Measurements from ENCODE around the gene NXPE3.

Gene NXPE3

GRCh38 chr3:101828691-101829436 is 49.9 kb downstream of the NXPE3 start:
- Histone ChIP-seq H3K27ac (ENCODE audit: low read depth, low read length) (peak overlapping the region; percentile 89), H3K36me3 (ENCODE audit: insufficient read depth, low read length) (peaks cover 9% of the 10 kb centered on the region; the same call in 1 of the 2 replicates), H3K79me2 (ENCODE audit: control insufficient read depth, insufficient read depth, low read length, unreplicated experiment) (peaks cover 28% of the 10 kb centered on the region), H2AFZ (ENCODE audit: low read length, unreplicated experiment) (no peak overlapping the region), H3K27me3 (ENCODE audit: insufficient read depth, low read length) (no peaks in the 10 kb centered on the region), H3K4me1 (ENCODE audit: control insufficient read depth, insufficient read depth, low read length, unreplicated experiment) (peaks cover 47% of the 10 kb centered on the region), H3K4me3 (ENCODE audit: low read depth, low read length) (peak overlapping the region; percentile 80)

- Histone ChIP-seq H3K79me2 (ENCODE audit: control insufficient read depth, insufficient read depth, low read length, unreplicated experiment) (peaks cover 29% of the 10 kb centered on the region), H3K36me3 (ENCODE audit: insufficient read depth, low read length) (peaks cover 9% of the 10 kb centered on the region; the same call in 1 of the 2 replicates), H2AFZ (ENCODE audit: low read length, unreplicated experiment) (no peak overlapping the region), H3K27ac (ENCODE audit: low read depth, low read length) (peak overlapping the region; percentile 89; the same call in 1 of the 2 replicates), H3K4me1 (ENCODE audit: control insufficient read depth, insufficient read depth, low read length, unreplicated experiment) (peaks cover 42% of the 10 kb centered on the region), H3K27me3 (ENCODE audit: insufficient read depth, low read length) (no peaks in the 10 kb centered on the region), H3K4me3 (ENCODE audit: low read depth, low read length) (peak overlapping the region; percentile 80)
Measured at GRCh38 chr3:101829437-101829830, 50.4 kb downstream of the NXPE3 start.

- Histone ChIP-seq H3K4me3 (ENCODE audit: low read depth, low read length) (peak overlapping the region; percentile 80; the same call in 1 of the 2 replicates), H3K36me3 (ENCODE audit: insufficient read depth, low read length) (peaks cover 9% of the 10 kb centered on the region; the same call in 1 of the 2 replicates)
Measured at GRCh38 chr3:101829874-101830273, 50.9 kb downstream of the NXPE3 start.

GRCh38 chr3:101833446-101833974 is 54.5 kb downstream of the NXPE3 start:
- Histone ChIP-seq H3K4me1 (ENCODE audit: control insufficient read depth, insufficient read depth, low read length, unreplicated experiment) (peaks cover 24% of the 10 kb centered on the region), H3K79me2 (ENCODE audit: control insufficient read depth, insufficient read depth, low read length, unreplicated experiment) (peaks cover 21% of the 10 kb centered on the region), H2AFZ (ENCODE audit: low read length, unreplicated experiment) (no peak overlapping the region), H3K27me3 (ENCODE audit: insufficient read depth, low read length) (no peaks in the 10 kb centered on the region), H3K4me3 (ENCODE audit: low read depth, low read length) (no peak overlapping the region), H3K36me3 (ENCODE audit: insufficient read depth, low read length) (peaks cover 9% of the 10 kb centered on the region; the same call in 1 of the 2 replicates), H3K27ac (ENCODE audit: low read depth, low read length) (no peak overlapping the region)

More at GRCh38 chr3:101829874-101830273, 50.9 kb downstream of the NXPE3 start:
- H2AFZ ChIP-seq (ENCODE audit: low read length, unreplicated experiment) = no peak overlapping the region
- H3K27me3 ChIP-seq (ENCODE audit: insufficient read depth, low read length) = no peaks in the 10 kb centered on the region
- peak overlapping the region; percentile 89; the same call in 1 of the 2 replicates for H3K27ac ChIP-seq (ENCODE audit: low read depth, low read length)
- peaks cover 29% of the 10 kb centered on the region for H3K79me2 ChIP-seq (ENCODE audit: control insufficient read depth, insufficient read depth, low read length, unreplicated experiment)
- H3K4me1 ChIP-seq (ENCODE audit: control insufficient read depth, insufficient read depth, low read length, unreplicated experiment) = peaks cover 37% of the 10 kb centered on the region

- Histone ChIP-seq H3K27ac (ENCODE audit: low read depth, low read length) (no peak overlapping the region), H3K27me3 (ENCODE audit: insufficient read depth, low read length) (no peaks in the 10 kb centered on the region), H3K4me3 (ENCODE audit: low read depth, low read length) (no peak overlapping the region), H2AFZ (ENCODE audit: low read length, unreplicated experiment) (no peak overlapping the region), H3K36me3 (ENCODE audit: insufficient read depth, low read length) (peaks cover 9% of the 10 kb centered on the region; the same call in 1 of the 2 replicates), H3K4me1 (ENCODE audit: control insufficient read depth, insufficient read depth, low read length, unreplicated experiment) (peaks cover 8% of the 10 kb centered on the region), H3K79me2 (ENCODE audit: control insufficient read depth, insufficient read depth, low read length, unreplicated experiment) (peaks cover 3% of the 10 kb centered on the region)
Measured at GRCh38 chr3:101835676-101836075, 56.7 kb downstream of the NXPE3 start.

- Histone ChIP-seq H3K36me3 (ENCODE audit: insufficient read depth, low read length) (peaks cover 9% of the 10 kb centered on the region; the same call in 1 of the 2 replicates), H3K4me3 (ENCODE audit: low read depth, low read length) (no peak overlapping the region), H3K79me2 (ENCODE audit: control insufficient read depth, insufficient read depth, low read length, unreplicated experiment) (peaks cover 3% of the 10 kb centered on the region)
Measured at GRCh38 chr3:101836160-101836559, 57.1 kb downstream of the NXPE3 start.

GRCh38 chr3:101836652-101837598 is 57.9 kb downstream of the NXPE3 start:
- H3K4me1 ChIP-seq (ENCODE audit: control insufficient read depth, insufficient read depth, low read length, unreplicated experiment) = peaks cover 9% of the 10 kb centered on the region
- no peak overlapping the region for H3K4me3 ChIP-seq (ENCODE audit: low read depth, low read length)
- peaks cover 14% of the 10 kb centered on the region for H3K36me3 ChIP-seq (ENCODE audit: insufficient read depth, low read length)
- H3K79me2 ChIP-seq (ENCODE audit: control insufficient read depth, insufficient read depth, low read length, unreplicated experiment) = peaks cover 3% of the 10 kb centered on the region
- H2AFZ ChIP-seq (ENCODE audit: low read length, unreplicated experiment) = no peak overlapping the region
- no peaks in the 10 kb centered on the region for H3K27me3 ChIP-seq (ENCODE audit: insufficient read depth, low read length)
- H3K27ac ChIP-seq (ENCODE audit: low read depth, low read length) = no peak overlapping the region

More at GRCh38 chr3:101836160-101836559, 57.1 kb downstream of the NXPE3 start:
- H3K27me3 ChIP-seq (ENCODE audit: insufficient read depth, low read length) = no peaks in the 10 kb centered on the region
- H3K4me1 ChIP-seq (ENCODE audit: control insufficient read depth, insufficient read depth, low read length, unreplicated experiment) = peaks cover 8% of the 10 kb centered on the region
- H3K27ac ChIP-seq (ENCODE audit: low read depth, low read length) = no peak overlapping the region
- no peak overlapping the region for H2AFZ ChIP-seq (ENCODE audit: low read length, unreplicated experiment)

GRCh38 chr3:101838691-101839090 is 59.7 kb downstream of the NXPE3 start:
- Histone ChIP-seq H3K27ac (ENCODE audit: low read depth, low read length) (no peak overlapping the region), H2AFZ (ENCODE audit: low read length, unreplicated experiment) (no peak overlapping the region), H3K4me3 (ENCODE audit: low read depth, low read length) (no peak overlapping the region), H3K36me3 (ENCODE audit: insufficient read depth, low read length) (peaks cover 5% of the 10 kb centered on the region; the same call in 1 of the 2 replicates), H3K4me1 (ENCODE audit: control insufficient read depth, insufficient read depth, low read length, unreplicated experiment) (peaks cover 10% of the 10 kb centered on the region), H3K27me3 (ENCODE audit: insufficient read depth, low read length) (no peaks in the 10 kb centered on the region), H3K79me2 (ENCODE audit: control insufficient read depth, insufficient read depth, low read length, unreplicated experiment) (peaks cover 2% of the 10 kb centered on the region)

- H3K4me3 ChIP-seq (ENCODE audit: low read depth, low read length) = no peak overlapping the region
- no peak overlapping the region for H3K27ac ChIP-seq (ENCODE audit: low read depth, low read length)
- no peaks in the 10 kb centered on the region for H3K27me3 ChIP-seq (ENCODE audit: insufficient read depth, low read length)
- H3K4me1 ChIP-seq (ENCODE audit: control insufficient read depth, insufficient read depth, low read length, unreplicated experiment) = peaks cover 10% of the 10 kb centered on the region
- H3K79me2 ChIP-seq (ENCODE audit: control insufficient read depth, insufficient read depth, low read length, unreplicated experiment) = no peaks in the 10 kb centered on the region
- H3K36me3 ChIP-seq (ENCODE audit: insufficient read depth, low read length) = peaks cover 5% of the 10 kb centered on the region; the same call in 1 of the 2 replicates
- H2AFZ ChIP-seq (ENCODE audit: low read length, unreplicated experiment) = no peak overlapping the region
Measured at GRCh38 chr3:101840066-101840465, 61.1 kb downstream of the NXPE3 start.

GRCh38 chr3:101842245-101842934 is 63.4 kb downstream of the NXPE3 start:
- Histone ChIP-seq H3K27ac (ENCODE audit: low read depth, low read length) (no peak overlapping the region), H3K36me3 (ENCODE audit: insufficient read depth, low read length) (peaks cover 5% of the 10 kb centered on the region; the same call in 1 of the 2 replicates), H3K4me1 (ENCODE audit: control insufficient read depth, insufficient read depth, low read length, unreplicated experiment) (peaks cover 5% of the 10 kb centered on the region), H3K4me3 (ENCODE audit: low read depth, low read length) (no peak overlapping the region), H3K27me3 (ENCODE audit: insufficient read depth, low read length) (no peaks in the 10 kb centered on the region), H2AFZ (ENCODE audit: low read length, unreplicated experiment) (no peak overlapping the region), H3K79me2 (ENCODE audit: control insufficient read depth, insufficient read depth, low read length, unreplicated experiment) (no peaks in the 10 kb centered on the region)
